Nephron (organoid): ENCODE results near the gene CRTAP.

Experiments
- H3K27ac Mint-ChIP-seq, 3 experiments: 2 replicates each; pipeline ENCODE4 v1.8.0; 2020; ENCODE audit warnings: mixed read lengths in 3 of 3, mild to moderate bottlenecking in 2 of 3, moderate library complexity in 1 of 3
- H3K27me3 Mint-ChIP-seq: 2 replicates; pipeline ENCODE4 v1.8.0; 2021; ENCODE audit warnings: low read depth, mild to moderate bottlenecking, moderate library complexity, mixed read lengths
- H3K36me3 Mint-ChIP-seq: 2 replicates; pipeline ENCODE4 v1.8.0; 2020; ENCODE audit warnings: low read depth, mixed read lengths
- H3K4me1 Mint-ChIP-seq: 2 replicates; pipeline ENCODE4 v1.8.0; 2020; ENCODE audit warnings: mixed read lengths
- H3K4me3 Mint-ChIP-seq, 3 experiments: 2 replicates each; pipeline ENCODE4 v1.8.0; 2020; ENCODE audit warnings: mild to moderate bottlenecking in 3 of 3, mixed read lengths in 3 of 3, moderate library complexity in 2 of 3
- H3K9me3 Mint-ChIP-seq: 2 replicates; pipeline ENCODE4 v1.8.0; 2020; ENCODE audit warnings: mixed read lengths
- CTCF ChIP-seq, 3 experiments: fragments of 200-600 bp; sonication (generic); IDR thresholded peaks; one replicate each; pipeline ENCODE4 v1.5.0; 2021; ENCODE audit warnings: antibody characterized with exemption in 3 of 3; ENCODE audit not compliant: unreplicated experiment in 3 of 3

CRTAP gene

GRCh38 chr3:33145901-33146580 lies 32.2 kb downstream of the CRTAP start:
- Mint-ChIP-seq H3K9me3 (no peaks in the 10 kb centered on the region), H3K27ac (peak overlapping the region in 2 of 3 experiments; percentile 85 to 91), H3K27me3 (peaks cover 4% of the 10 kb centered on the region), H3K4me3 (no peak overlapping the region), H3K4me1 (peaks cover 55% of the 10 kb centered on the region), H3K36me3 (peaks cover 33% of the 10 kb centered on the region)
- no peak for TF ChIP-seq CTCF (IDR thresholded peaks at IDR 0.05; ENCODE audit: unreplicated experiment in 3 of 3)

GRCh38 chr3:33146791-33147445 lies 33.1 kb downstream of the CRTAP start:
- H3K27me3 Mint-ChIP-seq: peaks cover 4% of the 10 kb centered on the region
- H3K9me3 Mint-ChIP-seq: no peaks in the 10 kb centered on the region
- peak overlapping the region; percentile 85 to 91 (median 87) for H3K27ac Mint-ChIP-seq
- H3K36me3 Mint-ChIP-seq: peaks cover 25% of the 10 kb centered on the region
- H3K4me1 Mint-ChIP-seq: peaks cover 55% of the 10 kb centered on the region
- peak in 1 of 3 experiments; percentile 15 for TF ChIP-seq CTCF (IDR thresholded peaks at IDR 0.05; ENCODE audit: unreplicated experiment in 3 of 3)
- peak overlapping the region in 1 of 3 experiments; percentile 42 for H3K4me3 Mint-ChIP-seq

GRCh38 chr3:33149342-33149741 lies 35.5 kb downstream of the CRTAP start:
- H3K27ac Mint-ChIP-seq: no peak overlapping the region
- TF ChIP-seq CTCF (IDR thresholded peaks at IDR 0.05; ENCODE audit: unreplicated experiment in 3 of 3): no peak
- H3K4me3 Mint-ChIP-seq: no peak overlapping the region
- peaks cover 44% of the 10 kb centered on the region for H3K4me1 Mint-ChIP-seq
- H3K36me3 Mint-ChIP-seq: peaks cover 4% of the 10 kb centered on the region
- no peaks in the 10 kb centered on the region for H3K27me3 Mint-ChIP-seq
- H3K9me3 Mint-ChIP-seq: no peaks in the 10 kb centered on the region

GRCh38 chr3:33152363-33153360 lies 38.8 kb downstream of the CRTAP start:
- Mint-ChIP-seq H3K27me3 (no peaks in the 10 kb centered on the region), H3K36me3 (no peaks in the 10 kb centered on the region), H3K4me3 (no peak overlapping the region), H3K27ac (no peak overlapping the region), H3K4me1 (peaks cover 28% of the 10 kb centered on the region), H3K9me3 (no peaks in the 10 kb centered on the region)
- no peak for TF ChIP-seq CTCF (IDR thresholded peaks at IDR 0.05; ENCODE audit: unreplicated experiment in 3 of 3)

- Mint-ChIP-seq H3K27ac (no peak overlapping the region), H3K4me3 (no peak overlapping the region), H3K9me3 (no peaks in the 10 kb centered on the region), H3K27me3 (no peaks in the 10 kb centered on the region), H3K36me3 (no peaks in the 10 kb centered on the region), H3K4me1 (peaks cover 17% of the 10 kb centered on the region)
- no peak for TF ChIP-seq CTCF (IDR thresholded peaks at IDR 0.05; ENCODE audit: unreplicated experiment in 3 of 3)
Observed at GRCh38 chr3:33153782-33154181, 40.0 kb downstream of the CRTAP start.
